Thyroid gland (tissue), 4 donors: ENCODE measurements around the gene STOM. TPM values are rescaled to one million over a fixed set of nuclear protein-coding genes. Genes with fewer than 3 reads are reported as not detected.
A peak's percentile ranks its signal among the peaks of the same experiment; 100 is the strongest.

ENCODE experiments used
- DNase-seq, 2 donors: peaks; one replicate each; pipeline ENCODE4 v3.0.0-alpha.2; 2019
- H3K27ac ChIP-seq, 3 donors: fragments of 200-600 bp; sonication (generic); 1 replicate in 2 of 3; 2 replicates in 1 of 3; pipeline ENCODE4 v1.5.1; 2016 to 2019; ENCODE audit warnings: mild to moderate bottlenecking in 1 of 3, moderate library complexity in 1 of 3
- H3K27me3 ChIP-seq: fragments of 200-600 bp; sonication (generic); one replicate; pipeline ENCODE4 v1.5.1; 2019
- H3K36me3 ChIP-seq, 2 donors: fragments of 200-600 bp; sonication (generic); one replicate each; pipeline ENCODE4 v1.5.1; 2016 to 2019
- H3K4me1 ChIP-seq, 2 donors: fragments of 200-600 bp; sonication (generic); one replicate each; pipeline ENCODE4 v1.5.1; 2017 to 2019
- H3K4me3 ChIP-seq, 3 donors: fragments of 200-600 bp; sonication (generic); replicated peaks in 1 of 3; 1 replicate in 2 of 3; 2 replicates in 1 of 3; pipeline ENCODE4 v1.5.1; 2016; ENCODE audit warnings: mild to moderate bottlenecking in 1 of 3
- H3K9me3 ChIP-seq: fragments of 200-600 bp; sonication (generic); one replicate; pipeline ENCODE4 v1.5.1; 2017
- CTCF ChIP-seq, 6 experiments: fragments of 200-600 bp in 3 of 6; fragments of 450-650 bp in 3 of 6; sonication (generic) in 3 of 6; IDR thresholded peaks; one replicate each; pipeline ENCODE4 v1.5.1; 2016 to 2019; ENCODE audit warnings: antibody characterized with exemption in 6 of 6, mild to moderate bottlenecking in 2 of 6, inconsistent platforms in 1 of 6, moderate library complexity in 1 of 6
- POLR2A ChIP-seq, 2 donors: fragments of 450-650 bp; IDR thresholded peaks; one replicate each; pipeline ENCODE4 v1.6.1; 2017; ENCODE audit warnings: antibody characterized with exemption in 2 of 2, mild to moderate bottlenecking in 2 of 2, moderate library complexity in 1 of 2
- WGBS, 2 donors: methylation state at CpG; one replicate each; pipeline ENCODE4 v1.1.5; 2017; 5-methylcytosine and 5-hydroxymethylcytosine counted together
- intact Hi-C: fragments of 100-400 bp; cut with DNase I; formaldehyde crosslinking; loops from one replicate; pipeline ENCODE4 v1.15.1; 2023
- total RNA-seq, 4 donors: library from RNA; depleted of rRNA; stranded (reverse); fragments of >200 nt; gene quantifications; one replicate each; pipeline ENCODE4 v1.2.3, GENCODE V29; 2016

STOM gene
- total RNA-seq, 4 donors from 2014 or later, result 104 to 275 (median 142) TPM

GRCh38 chr9:121362813-121363621 lies 7.0 kb downstream of the STOM start:
- no peak for DNase-seq
- peaks cover 73 to 92% of the 10 kb centered on the region in 2 donors for H3K4me1 ChIP-seq
- no peaks in the 10 kb centered on the region for H3K9me3 ChIP-seq
- H3K4me3 ChIP-seq, result no peak overlapping the region
- peak overlapping the region; percentile 19 to 83 (median 82) for H3K27ac ChIP-seq
- WGBS, 2 donors, result 22 to 34% methylated on average over 2 of the region's 2 CpGs
- intact Hi-C loops, result no loop called here
- H3K27me3 ChIP-seq, result no peaks in the 10 kb centered on the region
- TF ChIP-seq POLR2A (IDR thresholded peaks at IDR 0.05), result no peak
- no peak for TF ChIP-seq CTCF (IDR thresholded peaks at IDR 0.05)
- H3K36me3 ChIP-seq, result no peaks in the 10 kb centered on the region

- DNase-seq, result no peak
- no peak overlapping the region for H3K4me3 ChIP-seq
- H3K27ac ChIP-seq, result peak overlapping the region; percentile 75 to 83 (median 82)
- H3K36me3 ChIP-seq, result no peaks in the 10 kb centered on the region
- peaks cover 64 to 84% of the 10 kb centered on the region in 2 donors for H3K4me1 ChIP-seq
- no peak for TF ChIP-seq POLR2A (IDR thresholded peaks at IDR 0.05)
- no peak for TF ChIP-seq CTCF (IDR thresholded peaks at IDR 0.05)
- H3K27me3 ChIP-seq, result no peaks in the 10 kb centered on the region
- intact Hi-C loops, result no loop called here
- H3K9me3 ChIP-seq, result no peaks in the 10 kb centered on the region
Measured at GRCh38 chr9:121360601-121361374, 9.3 kb downstream of the STOM start.

- 43 to 45% methylated on average over 3 of the region's 3 CpGs for WGBS, 2 donors
- peak overlapping the region; percentile 75 to 83 (median 82) for H3K27ac ChIP-seq
- no peaks in the 10 kb centered on the region for H3K9me3 ChIP-seq
- H3K4me3 ChIP-seq, result no peak overlapping the region
- TF ChIP-seq POLR2A (IDR thresholded peaks at IDR 0.05) (no peak), CTCF (IDR thresholded peaks at IDR 0.05) (no peak)
- intact Hi-C loops, result no loop called here
- H3K4me1 ChIP-seq, result peaks cover 54 to 72% of the 10 kb centered on the region in 2 donors
- no peak for DNase-seq
- H3K27me3 ChIP-seq, result no peaks in the 10 kb centered on the region
- no peaks in the 10 kb centered on the region for H3K36me3 ChIP-seq
Measured at GRCh38 chr9:121359351-121360294, 10.4 kb downstream of the STOM start.

DNA sequence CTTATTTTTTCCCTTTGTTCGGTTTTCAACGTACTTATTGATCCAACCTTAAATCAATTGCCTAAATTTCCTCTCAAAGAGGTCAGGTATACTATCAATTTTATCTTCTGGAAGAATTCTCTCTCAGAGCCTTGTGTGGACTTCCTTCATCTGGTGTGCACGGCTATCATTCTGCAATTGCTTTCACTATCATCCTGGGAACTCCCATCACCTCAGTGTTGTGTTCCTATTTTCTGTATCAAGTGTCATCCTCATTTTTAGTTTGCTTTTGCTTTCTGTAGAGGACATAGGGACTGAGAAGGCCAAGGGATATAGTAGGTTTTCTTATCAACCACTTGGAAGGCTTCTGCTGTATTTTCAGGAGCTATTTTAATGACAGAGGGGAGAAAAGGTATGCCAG lies 11.3 kb downstream of the STOM start:
- peaks cover 46 to 63% of the 10 kb centered on the region in 2 donors for H3K4me1 ChIP-seq
- TF ChIP-seq POLR2A (IDR thresholded peaks at IDR 0.05) (no peak), CTCF (IDR thresholded peaks at IDR 0.05) (no peak)

More for the DNA sequence above, 11.3 kb downstream of the STOM start:
- 66 to 82% methylated on average over 3 of the region's 3 CpGs for WGBS, 2 donors
- H3K4me3 ChIP-seq, result no peak overlapping the region
- intact Hi-C loops, result no loop called here
- no peaks in the 10 kb centered on the region for H3K27me3 ChIP-seq
- DNase-seq, result no peak
- peaks cover 0 to 6% of the 10 kb centered on the region in 2 donors for H3K36me3 ChIP-seq
- H3K27ac ChIP-seq, result peak overlapping the region; percentile 33 to 83 (median 82)
- no peaks in the 10 kb centered on the region for H3K9me3 ChIP-seq
